NCI-H345 treated with DMSO at 0.1 percent for 48 hours (cell line): ENCODE results near the gene RHBDL2.
"Not testable (repeated sequence)": the region's sequence is repeated elsewhere in the genome, so short reads cannot be mapped to it uniquely, and the experiment has no call there.

Experiments used
- DNase-seq: peaks from one replicate; lab custom pipeline; 2025; ENCODE audit not compliant: unreplicated experiment; lab: John Stamatoyannopoulos, UW

Gene RHBDL2, protein sequence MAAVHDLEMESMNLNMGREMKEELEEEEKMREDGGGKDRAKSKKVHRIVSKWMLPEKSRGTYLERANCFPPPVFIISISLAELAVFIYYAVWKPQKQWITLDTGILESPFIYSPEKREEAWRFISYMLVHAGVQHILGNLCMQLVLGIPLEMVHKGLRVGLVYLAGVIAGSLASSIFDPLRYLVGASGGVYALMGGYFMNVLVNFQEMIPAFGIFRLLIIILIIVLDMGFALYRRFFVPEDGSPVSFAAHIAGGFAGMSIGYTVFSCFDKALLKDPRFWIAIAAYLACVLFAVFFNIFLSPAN

DNA sequence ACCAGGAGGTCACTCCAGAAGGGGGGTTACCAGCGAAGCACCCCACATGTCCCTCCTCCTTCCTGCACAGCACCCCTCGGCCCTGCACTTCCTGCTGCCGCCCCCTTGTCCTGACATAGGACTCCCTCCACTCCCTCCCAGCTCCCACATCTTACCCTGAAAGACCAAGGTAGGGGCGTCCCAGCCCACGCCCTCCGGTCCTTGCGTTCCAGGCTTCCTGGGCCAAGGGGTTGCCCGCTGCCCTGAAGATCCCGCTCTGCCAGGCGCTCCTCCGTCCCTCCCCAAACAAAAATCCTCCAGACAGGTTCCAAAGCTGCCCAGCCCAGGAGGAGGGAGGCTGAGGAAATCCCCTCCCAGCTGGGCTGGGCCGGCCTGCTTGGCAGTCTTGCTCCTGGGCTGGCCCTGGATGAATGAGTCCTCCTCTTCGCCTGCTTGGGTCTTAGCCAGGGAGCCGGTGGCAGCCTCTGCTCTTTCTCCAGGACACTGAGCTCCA, at the start of gene RHBDL2:
RHBDL2 (minus strand) TSS at position 304 of the 493 bp plus-strand sequence. CDS start 22,618 bp downstream, outside the sequence.
- no peak for DNase-seq

DNA sequence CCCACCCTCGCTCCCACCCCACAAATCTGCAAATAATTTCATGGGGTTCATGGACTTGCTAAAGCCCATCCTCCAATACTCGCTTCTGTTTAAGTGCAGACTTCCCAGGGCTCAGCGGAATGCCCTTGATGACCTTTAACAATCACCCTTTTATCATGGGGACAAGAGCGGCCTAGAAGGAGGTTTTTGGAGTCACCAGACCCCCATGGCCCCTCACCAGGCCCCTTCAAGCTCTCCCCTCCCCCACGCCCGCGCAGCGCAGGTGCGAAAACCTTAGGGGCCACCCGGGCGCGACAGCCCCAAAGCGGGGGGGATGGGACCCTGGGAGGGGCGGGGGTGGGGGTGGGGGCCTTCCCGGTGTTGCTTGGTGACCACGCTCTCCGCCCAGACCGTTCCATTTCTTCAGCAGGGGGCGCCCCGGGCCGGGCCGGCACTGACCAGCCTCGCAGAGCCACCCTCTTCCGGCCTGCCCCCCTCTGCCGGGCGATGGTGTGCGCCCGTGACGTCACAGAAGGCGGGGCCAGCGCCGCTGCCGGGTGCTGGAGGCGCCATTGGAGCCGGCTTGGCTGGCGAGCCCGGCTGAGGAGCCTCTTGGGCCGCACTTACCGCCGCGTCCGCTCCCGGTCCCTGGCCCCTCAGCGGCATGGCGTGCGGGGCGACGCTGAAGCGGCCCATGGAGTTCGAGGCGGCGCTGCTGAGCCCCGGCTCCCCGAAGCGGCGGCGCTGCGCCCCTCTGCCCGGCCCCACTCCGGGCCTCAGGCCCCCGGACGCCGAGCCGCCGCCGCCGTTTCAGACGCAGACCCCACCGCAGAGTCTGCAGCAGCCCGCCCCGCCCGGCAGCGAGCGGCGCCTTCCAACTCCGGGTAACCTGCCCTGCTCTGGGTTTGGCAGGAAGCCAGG, 49.4 kb upstream of the RHBDL2 start, which contains the start of gene AKIRIN1:
AKIRIN1 (plus strand) TSS at position 539 of the 900 bp plus-strand sequence; CDS start at position 644, 105 bp downstream.
- DNase-seq = peak; percentile 91

DNA sequence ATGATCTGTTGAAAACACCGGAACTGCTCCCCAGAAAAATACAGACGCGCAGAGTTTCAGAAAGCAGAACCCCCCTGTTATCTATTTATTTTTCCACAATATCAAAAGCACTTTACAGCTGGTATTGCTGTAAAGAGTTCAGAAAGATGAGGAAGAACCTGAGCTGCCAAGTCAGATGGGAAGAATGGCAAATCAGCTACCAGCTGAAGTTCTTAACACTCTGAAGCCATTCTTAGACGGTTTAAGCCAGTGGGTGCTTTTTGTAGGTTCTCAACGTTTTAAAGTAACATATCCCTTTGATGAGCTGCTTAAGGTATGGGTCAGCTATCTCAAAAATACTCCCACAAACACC, 48.7 kb upstream of the RHBDL2 start:
- no peak for DNase-seq

DNA sequence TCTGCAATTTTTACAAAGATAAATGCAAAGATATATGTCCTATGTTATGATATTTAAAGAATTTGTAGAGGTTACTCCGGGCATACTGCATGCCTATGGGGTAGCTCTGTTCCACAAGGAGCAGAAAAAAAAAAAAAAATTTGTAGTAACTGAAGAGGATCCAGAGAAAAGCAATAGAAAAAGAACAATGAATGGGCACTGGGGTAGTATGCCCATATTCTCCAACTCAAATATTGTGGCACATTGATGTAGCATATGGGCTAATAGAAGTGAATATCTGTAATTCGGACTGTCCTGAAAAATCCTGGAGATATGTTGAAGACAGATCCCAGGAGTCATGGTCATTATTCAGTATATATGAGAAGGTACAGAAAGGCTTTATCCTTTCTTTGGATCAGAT, 48.3 kb upstream of the RHBDL2 start:
- no peak for DNase-seq

DNA sequence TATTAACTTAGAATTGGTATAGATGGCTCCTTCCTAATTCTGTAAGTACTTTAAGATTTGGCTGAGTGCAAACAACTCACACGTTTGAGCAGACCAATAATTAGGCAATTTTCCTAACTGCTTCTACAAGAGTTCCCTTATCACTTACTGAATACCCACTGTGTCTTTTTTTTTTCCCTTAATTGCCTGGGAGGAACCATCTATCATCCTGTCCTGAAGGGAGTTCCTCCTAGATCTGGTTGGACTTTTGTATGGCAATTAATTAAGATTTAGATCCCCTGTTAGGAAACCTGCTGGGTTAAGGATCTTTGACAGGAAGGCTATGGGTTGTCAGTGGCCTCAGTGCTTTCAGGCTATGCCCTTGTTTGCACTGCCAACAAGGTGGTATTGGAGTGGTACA, 37.8 kb upstream of the RHBDL2 start:
- not testable (repeated sequence) for DNase-seq

DNA sequence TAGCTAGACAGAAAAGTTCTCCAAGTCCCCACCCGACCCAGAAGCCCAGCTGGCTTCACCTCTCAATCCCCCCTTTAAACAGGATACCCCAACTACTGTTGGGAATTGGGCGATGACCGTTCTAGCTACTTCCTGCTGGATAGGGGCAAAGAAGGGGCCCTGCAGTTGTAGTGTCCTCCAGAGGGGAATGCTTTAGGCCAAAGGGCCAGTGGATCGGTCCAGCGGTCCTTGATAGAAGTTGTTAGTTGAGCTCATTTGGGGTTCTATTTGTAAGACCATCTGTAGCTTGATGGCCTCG, 36.6 kb upstream of the RHBDL2 start:
- DNase-seq = not testable (repeated sequence)

DNA sequence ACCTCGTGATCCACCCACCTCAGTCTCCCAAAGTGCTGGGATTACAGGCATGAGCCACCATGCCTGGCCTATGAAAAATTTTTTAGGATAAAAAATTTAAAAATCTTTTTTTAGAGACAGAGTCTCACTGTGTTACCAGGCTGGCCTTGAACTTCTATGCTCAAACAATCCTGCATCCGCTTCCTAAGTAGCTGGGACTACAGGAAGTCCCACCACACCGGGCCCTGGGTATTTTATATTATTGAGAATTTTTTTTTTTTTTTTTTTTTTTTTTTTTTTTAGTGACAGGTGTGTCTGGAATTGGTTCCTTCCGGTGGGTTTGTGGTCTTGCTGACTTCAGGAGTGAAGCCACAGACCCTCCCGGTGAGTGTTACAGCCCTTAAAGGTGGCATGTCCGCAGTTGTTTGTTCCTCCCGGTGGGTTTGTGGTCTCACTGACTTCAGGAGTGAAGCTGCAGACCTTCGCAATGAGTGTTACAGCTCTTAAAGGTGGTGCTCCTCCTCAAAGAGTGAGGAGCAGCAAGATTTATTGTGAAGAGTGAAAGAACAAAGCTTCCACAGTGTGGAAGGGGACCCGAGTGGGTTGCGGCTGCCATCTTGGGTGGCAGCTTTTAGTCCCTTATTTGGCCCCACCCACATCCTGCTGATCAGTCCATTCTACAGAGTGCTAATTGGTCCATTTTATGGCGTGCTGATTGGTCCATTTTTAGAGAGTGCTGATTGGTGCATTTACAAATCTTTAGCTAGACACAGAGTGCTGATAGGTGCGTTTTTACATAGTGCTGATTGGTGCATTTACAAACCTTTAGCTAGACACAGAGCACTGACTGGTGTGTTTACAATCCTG, 36.0 kb upstream of the RHBDL2 start:
- DNase-seq = not testable (repeated sequence)

DNA sequence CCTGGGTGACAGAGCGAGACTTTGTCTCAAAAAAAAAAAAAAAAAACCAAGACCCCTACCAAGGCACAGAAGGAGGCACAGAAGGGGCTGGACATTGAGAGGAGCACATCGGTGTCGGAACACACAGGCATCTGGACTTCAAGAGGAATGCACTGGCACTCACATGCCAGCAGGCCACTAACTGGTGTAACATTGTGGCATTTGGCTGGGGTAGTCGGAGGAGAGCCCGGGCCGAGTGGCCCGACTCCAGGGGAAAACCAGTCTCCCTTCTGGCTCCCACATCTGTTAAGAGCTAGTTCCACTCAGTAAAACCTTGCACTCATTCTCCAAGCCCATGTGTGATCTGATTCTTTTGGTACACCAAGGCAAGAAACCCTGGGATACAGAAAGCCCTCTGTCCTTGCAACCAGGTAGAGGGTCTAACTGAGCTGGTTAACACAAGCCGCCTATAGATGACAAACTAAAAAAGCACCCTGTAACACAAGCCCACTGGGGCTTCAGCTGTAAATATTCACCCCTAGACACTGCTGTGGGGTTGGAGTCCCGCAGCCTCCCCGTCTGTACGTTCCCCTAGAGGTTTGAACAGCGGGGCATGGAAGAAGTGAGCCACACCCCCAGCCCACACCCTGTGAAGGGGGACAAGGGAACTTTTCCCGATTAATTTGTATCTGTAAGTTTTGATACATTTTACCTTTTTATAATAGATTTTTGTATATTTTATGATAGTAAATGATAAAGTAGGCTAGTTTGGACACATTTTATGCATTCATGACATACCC, 32.2 kb upstream of the RHBDL2 start:
- DNase-seq = no peak

DNA sequence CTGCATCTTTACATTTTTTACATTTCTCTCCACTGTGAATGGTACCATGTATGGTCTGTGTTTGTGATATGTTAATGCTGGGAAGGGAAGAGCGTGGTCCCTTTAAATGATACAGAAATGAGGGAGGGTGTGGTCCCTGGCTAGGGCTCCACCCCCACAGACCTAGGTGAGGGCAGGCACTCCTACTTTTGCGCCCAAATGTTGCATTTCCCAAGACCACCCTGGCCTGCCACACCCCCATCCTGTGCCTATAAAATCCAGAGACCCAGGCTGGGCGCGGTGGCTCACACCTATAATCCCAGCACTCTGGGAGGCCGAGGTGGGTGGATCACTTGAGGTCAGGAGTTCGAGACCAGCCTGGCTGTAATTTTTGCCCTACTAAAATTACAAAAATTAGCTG, 31.5 kb upstream of the RHBDL2 start:
- not testable (repeated sequence) for DNase-seq

DNA sequence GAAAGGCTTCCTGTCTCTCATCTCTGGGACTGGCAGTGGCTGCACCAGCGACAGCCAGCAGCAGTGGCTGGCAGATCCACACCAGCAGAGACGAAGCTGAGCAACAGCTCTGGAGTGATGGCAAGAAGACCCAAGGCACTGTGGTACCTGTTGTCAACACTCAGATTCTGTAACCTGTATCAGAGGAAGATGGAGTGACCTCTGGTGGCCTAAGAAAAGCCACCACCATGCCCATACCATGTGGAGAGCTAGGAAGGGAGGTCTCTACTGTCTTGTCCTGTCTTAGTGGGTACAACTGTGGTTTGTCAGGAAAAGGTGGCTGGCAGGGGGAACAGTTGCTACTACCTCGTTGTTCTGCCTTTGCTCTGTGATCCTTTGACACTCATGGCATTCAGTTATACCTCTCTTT, 22.5 kb upstream of the RHBDL2 start:
- no peak for DNase-seq

DNA sequence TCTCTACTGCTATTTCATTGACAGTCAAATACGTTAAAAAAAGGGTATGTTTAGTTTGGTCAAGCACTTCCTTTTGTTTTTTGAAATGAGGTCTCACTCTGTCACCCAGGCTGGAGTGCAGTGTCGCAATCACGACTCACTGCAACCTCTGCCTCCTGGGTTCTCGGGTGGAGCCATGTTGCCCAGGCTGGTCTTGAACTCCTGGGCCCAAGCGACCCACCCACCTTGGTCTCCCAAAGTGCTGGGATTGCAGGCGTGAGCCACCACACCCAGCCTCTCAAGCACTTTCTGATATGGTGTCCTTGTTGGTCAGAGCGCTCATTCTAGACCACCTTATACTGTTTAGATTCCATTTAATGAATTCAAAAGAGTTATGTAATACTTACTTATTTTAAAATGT, 20.9 kb upstream of the RHBDL2 start:
- no peak for DNase-seq

DNA sequence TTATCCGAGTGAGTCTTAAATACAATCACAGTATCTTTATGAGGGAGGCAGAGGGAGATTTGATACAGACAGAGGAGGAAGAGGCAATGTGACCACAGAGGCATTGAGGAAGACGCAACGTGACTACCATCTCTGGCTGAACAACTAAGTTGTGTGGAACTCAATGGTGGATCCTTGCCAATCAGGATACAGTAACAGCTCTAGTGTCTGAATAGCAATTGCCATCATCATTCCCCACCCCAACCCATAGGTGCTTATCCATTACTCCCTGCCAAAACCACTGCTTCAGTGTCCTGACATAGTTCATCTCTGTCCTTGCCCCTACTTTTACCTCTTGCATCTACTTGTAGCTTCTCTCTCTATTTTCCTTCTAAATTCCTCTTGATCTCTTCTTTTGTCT, 20.5 kb upstream of the RHBDL2 start:
- DNase-seq = no peak

DNA sequence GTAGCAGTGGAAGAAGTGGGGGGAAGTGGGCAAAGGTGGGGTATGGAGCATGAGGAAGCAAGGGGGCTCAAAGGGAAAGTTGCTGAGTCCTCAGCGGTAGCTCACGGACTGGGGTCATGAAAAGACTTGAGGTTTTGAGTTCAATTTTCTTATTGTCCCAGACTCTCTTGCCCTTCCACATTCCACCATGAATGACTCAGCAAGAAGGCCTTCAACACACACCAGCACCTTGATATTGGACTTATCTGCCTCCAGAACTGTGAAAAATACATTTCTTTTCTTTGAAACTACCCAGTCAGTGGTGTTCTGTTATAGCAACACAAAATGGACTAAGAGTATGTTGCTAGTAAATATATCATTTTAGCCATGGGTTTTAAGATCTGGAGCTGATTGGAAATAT, 17.3 kb upstream of the RHBDL2 start:
- DNase-seq = no peak

DNA sequence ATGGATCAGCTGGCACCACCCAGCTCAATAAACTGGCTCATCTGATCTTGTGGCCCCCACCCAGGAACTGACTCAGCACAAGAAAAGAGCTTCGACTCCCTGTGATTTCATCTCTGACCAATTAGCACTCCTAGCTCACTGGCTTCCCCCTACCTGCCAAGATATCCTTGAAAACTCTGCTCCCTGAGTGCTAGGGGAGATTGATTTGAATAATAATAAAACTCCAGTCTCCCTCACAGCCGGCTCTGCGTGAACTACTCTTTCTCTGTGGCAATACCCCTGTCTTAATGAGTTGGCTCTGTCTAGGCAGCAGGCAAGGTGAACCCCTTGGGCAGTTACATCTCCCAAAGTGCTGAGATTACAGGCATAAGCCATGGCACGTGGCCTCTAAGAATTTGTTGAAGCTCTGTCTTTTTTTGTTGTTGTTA, 11.8 kb upstream of the RHBDL2 start:
- DNase-seq = no peak

DNA sequence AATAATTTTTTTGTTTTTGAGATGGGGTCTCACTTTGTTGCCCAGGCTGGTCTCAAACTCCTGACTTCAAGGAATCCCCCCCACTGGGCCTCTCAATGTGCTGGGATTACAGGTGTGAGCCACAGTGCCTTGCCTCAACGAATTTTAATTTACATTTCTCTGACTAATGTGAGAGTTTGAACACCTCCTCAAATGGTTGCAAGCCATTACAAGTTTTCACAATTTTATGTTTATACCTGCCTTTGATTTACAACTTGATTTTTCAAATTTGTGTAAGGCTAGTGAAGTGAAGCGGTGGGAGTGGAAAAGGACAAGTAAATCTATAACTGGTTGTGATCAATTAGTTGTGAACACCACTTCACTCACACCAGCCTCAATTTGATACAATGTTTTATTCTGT, 8.9 kb upstream of the RHBDL2 start:
- DNase-seq = no peak

DNA sequence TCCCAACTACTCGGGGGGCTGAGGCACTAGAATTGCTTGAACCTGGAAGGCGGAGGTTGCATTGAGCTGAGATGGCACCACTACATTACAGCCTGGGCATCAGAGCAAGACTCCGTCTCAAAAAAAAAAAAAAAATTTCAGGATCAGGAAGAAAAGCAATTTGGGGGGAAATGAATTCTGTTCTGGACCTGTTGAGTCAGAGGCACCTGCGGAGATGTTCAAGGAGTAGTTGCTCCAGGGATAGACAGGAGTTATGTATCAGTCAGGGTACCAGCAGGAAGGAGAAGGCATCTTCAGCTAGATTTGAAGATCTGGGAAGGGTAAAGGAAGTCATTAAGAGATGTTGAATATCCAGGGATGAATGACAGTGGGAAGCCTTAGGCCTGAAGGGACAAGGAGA, 2.9 kb upstream of the RHBDL2 start:
- no peak for DNase-seq

DNA sequence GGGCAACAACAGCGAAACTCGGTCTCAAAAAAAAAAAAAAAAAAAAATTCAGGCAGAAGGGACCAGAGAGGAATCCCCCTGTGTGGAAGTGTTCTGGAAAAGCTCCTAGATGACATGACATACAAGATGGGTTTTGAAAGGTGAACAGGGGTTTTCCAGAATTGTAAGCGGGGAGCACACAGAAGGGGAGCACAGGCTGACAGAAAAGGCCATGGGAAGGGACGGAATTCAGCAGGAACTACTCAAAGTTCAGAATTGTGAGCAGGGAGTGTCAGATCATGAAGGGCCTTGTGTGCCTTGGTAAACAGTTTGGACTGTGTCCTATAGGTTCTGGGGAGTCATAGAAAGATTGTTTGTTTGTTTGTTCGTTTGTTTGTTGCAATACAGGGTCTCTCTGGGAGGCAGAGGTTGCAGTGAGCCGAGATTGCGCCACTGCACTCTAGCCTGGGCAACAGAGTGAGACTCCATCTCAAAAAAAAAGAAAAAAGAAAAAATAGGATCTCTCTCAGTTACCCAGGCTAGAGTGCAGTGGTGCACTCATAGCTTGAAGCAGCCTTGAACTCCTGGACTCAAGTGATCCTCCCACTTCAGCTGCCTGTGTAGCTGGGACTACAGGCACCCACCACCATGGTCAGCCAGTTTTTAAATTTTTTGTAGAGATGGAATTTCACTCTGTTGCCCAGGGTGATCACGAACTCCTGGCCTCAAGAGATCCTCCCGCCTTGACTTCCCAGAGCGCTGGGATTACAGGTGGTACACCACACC, 1.2 kb upstream of the RHBDL2 start:
- DNase-seq = no peak

DNA sequence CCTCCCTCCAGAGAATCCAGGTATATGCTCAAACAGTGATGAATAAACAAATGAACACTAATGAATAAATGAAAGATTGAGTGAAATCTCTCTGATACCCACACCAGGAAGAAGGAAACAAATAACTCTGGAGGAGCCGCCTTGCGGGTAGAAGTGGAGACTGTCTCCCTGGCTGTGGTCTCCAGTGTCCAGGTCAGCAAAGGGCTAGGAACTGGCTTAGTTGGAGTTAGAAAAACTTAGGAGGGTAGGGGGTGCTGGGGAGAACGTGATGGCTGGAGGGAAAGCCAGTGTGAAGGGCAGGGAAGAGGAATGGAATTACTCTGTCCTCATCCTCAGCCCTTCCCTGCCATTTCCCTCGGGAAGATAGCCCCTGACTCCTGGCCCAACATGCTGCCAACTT, 537 bp downstream of the RHBDL2 start:
- DNase-seq = no peak

DNA sequence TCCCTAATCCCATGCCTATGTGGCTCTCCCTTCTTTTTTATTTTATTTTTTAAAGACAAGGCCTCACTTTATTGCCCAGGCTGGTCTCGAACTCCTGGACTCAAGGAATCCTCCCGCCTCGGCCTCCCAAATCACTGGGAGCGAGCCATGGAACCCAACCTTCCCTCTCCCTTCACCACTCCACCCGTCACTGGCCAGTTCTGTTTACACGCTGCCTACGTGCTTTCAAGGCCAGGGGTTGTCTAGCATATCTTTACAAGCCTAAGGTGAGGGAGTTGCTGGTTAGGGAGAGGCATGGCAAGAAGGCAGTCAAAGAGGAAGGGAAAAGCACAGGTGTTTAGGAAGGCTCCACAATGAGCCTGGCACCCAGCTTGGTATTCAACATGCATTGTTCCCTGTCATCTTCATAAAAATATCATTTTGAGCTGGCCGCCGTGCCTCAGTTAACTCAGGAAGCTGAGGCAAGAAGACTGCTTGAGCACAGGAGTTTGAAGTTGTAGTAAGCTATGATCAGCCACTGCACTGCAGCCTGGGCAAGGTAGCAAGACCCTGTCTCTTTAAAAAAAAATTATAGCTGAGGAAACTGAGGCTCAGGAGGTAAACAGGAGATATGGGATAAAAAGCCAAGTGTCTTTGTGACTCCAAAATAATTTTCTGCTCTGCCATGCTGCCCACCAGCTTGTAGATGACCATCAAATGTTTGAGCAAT, 1.1 kb downstream of the RHBDL2 start:
- DNase-seq = no peak
